NCI-H146 treated with DMSO at 0.1 percent for 48 hours (cell line): ENCODE measurements around the gene CTAGE9.
A peak's percentile ranks its signal among the peaks of the same experiment; 100 is the strongest.
"Not testable (repeated sequence)": the region's sequence is repeated elsewhere in the genome, so short reads cannot be mapped to it uniquely, and the experiment has no call there.

Source experiments
- DNase-seq: peaks from one replicate; lab custom pipeline; 2025; ENCODE audit not compliant: unreplicated experiment; lab: John Stamatoyannopoulos, UW

Gene CTAGE9

GRCh38 chr6:131728296-131728939, 17.6 kb upstream of the CTAGE9 start:
- no peak for DNase-seq

- DNase-seq = no peak
These were observed 17.1 kb upstream of the CTAGE9 start for GRCh38 chr6:131727868-131728267.

GRCh38 chr6:131727467-131727866, 16.6 kb upstream of the CTAGE9 start:
- DNase-seq = no peak

- no peak for DNase-seq
These were observed 13.3 kb upstream of the CTAGE9 start for GRCh38 chr6:131724114-131724513.

GRCh38 chr6:131721161-131721560, 10.3 kb upstream of the CTAGE9 start:
- no peak for DNase-seq

- no peak for DNase-seq
These were observed 7.2 kb upstream of the CTAGE9 start for GRCh38 chr6:131717836-131718542.

- not testable (repeated sequence) for DNase-seq
These were observed 4.8 kb upstream of the CTAGE9 start for GRCh38 chr6:131715567-131715966.

- not testable (repeated sequence) for DNase-seq
These were observed 6.9 kb downstream of the CTAGE9 start for GRCh38 chr6:131703905-131704304.

GRCh38 chr6:131700851-131701250, 10.0 kb downstream of the CTAGE9 start:
- not testable (repeated sequence) for DNase-seq

GRCh38 chr6:131696956-131697355, 13.9 kb downstream of the CTAGE9 start:
- no peak for DNase-seq

GRCh38 chr6:131694832-131695426, 15.9 kb downstream of the CTAGE9 start:
- peak; percentile 91 for DNase-seq

GRCh38 chr6:131693384-131693783, 17.4 kb downstream of the CTAGE9 start:
- DNase-seq = peak; percentile 71

GRCh38 chr6:131692589-131692988, 18.2 kb downstream of the CTAGE9 start:
- no peak for DNase-seq

GRCh38 chr6:131692031-131692430, 18.8 kb downstream of the CTAGE9 start:
- no peak for DNase-seq

GRCh38 chr6:131688286-131688685, 22.5 kb downstream of the CTAGE9 start:
- DNase-seq = no peak

GRCh38 chr6:131687022-131687421, 23.8 kb downstream of the CTAGE9 start:
- DNase-seq = no peak

- no peak for DNase-seq
These were observed 25.5 kb downstream of the CTAGE9 start for GRCh38 chr6:131685266-131685780.

GRCh38 chr6:131683479-131683878, 27.3 kb downstream of the CTAGE9 start:
- DNase-seq = no peak

- no peak for DNase-seq
These were observed 28.4 kb downstream of the CTAGE9 start for GRCh38 chr6:131682442-131682841.

- no peak for DNase-seq
These were observed 29.2 kb downstream of the CTAGE9 start for GRCh38 chr6:131681585-131681984.

- no peak for DNase-seq
These were observed 29.9 kb downstream of the CTAGE9 start for GRCh38 chr6:131680868-131681267.

GRCh38 chr6:131678442-131678841, 32.4 kb downstream of the CTAGE9 start:
- no peak for DNase-seq
